ENCODE measurements around the gene CCT4. TPM values are rescaled to one million over a fixed set of nuclear protein-coding genes. Genes with fewer than 3 reads are reported as not detected.
"Not testable (repeated sequence)": the region's sequence is repeated elsewhere in the genome, so short reads cannot be mapped to it uniquely, and the experiment has no call there.

Gene CCT4
- total RNA-seq, 4 donors from 2014 or later: 82.7 to 97.1 (median 90.1) TPM

- 85 to 89% methylated on average over 3 of the region's 3 CpGs for WGBS, 2 donors (ENCODE audit: low coverage in 1 of 2)
Measured at GRCh38 chr2:61878761-61879160, 9.7 kb downstream of the CCT4 start.

GRCh38 chr2:61877571-61878245 is 10.7 kb downstream of the CCT4 start:
- no peak for ATAC-seq
- H3K9me3 ChIP-seq: no peaks in the 10 kb centered on the region
- no peak overlapping the region for H3K27ac ChIP-seq
- H3K4me1 ChIP-seq: no peaks in the 10 kb centered on the region
- peaks cover 19 to 100% of the 10 kb centered on the region in 2 donors for H3K36me3 ChIP-seq
- H3K27me3 ChIP-seq: no peaks in the 10 kb centered on the region
- TF ChIP-seq POLR2A (IDR thresholded peaks at IDR 0.05) (no peak), POLR2AphosphoS5 (IDR thresholded peaks at IDR 0.05) (no peak), CTCF (IDR thresholded peaks at IDR 0.05) (no peak), EP300 (IDR thresholded peaks at IDR 0.05) (no peak)
- WGBS, 2 donors (ENCODE audit: low coverage in 1 of 2): 77 to 94% methylated on average over 3 to 4 of the region's 4 CpGs
- no peak overlapping the region for H3K4me3 ChIP-seq

More at GRCh38 chr2:61878761-61879160, 9.7 kb downstream of the CCT4 start:
- Histone ChIP-seq H3K27ac (no peak overlapping the region), H3K9me3 (no peaks in the 10 kb centered on the region), H3K4me1 (no peaks in the 10 kb centered on the region), H3K36me3 (peaks cover 19 to 100% of the 10 kb centered on the region in 2 donors), H3K27me3 (no peaks in the 10 kb centered on the region), H3K4me3 (no peak overlapping the region)
- no peak for ATAC-seq
- TF ChIP-seq CTCF (IDR thresholded peaks at IDR 0.05): no peak
- TF ChIP-seq POLR2AphosphoS5 (IDR thresholded peaks at IDR 0.05): no peak
- TF ChIP-seq EP300 (IDR thresholded peaks at IDR 0.05): no peak
- no peak for TF ChIP-seq POLR2A (IDR thresholded peaks at IDR 0.05)

DNA sequence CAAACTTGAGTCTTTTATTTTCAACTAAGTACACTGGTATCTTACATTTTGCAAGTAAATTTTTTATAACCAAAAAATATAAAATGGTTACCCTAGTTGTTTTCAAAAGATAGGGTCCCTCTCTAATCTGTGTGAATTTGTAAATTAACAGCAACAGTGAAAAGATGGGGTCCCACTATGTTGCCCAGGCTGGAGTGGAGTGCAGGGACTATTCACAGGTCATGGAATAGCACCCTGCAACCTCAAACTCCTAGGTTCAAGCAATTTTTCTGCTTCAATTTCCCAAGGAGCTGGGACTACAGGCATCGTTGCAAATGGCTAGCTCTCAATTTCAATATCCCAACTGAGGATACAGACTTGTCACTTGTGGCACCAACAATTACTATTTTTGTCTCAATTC is 12.1 kb downstream of the CCT4 start:
- ATAC-seq: no peak
- TF ChIP-seq POLR2A (IDR thresholded peaks at IDR 0.05): no peak
- no peak for TF ChIP-seq POLR2AphosphoS5 (IDR thresholded peaks at IDR 0.05)
- no peak for TF ChIP-seq CTCF (IDR thresholded peaks at IDR 0.05)
- TF ChIP-seq EP300 (IDR thresholded peaks at IDR 0.05): no peak
- no peak overlapping the region for H3K4me3 ChIP-seq
- no peak overlapping the region for H3K27ac ChIP-seq
- H3K36me3 ChIP-seq: peaks cover 23 to 100% of the 10 kb centered on the region in 2 donors
- no peaks in the 10 kb centered on the region for H3K27me3 ChIP-seq
- no peaks in the 10 kb centered on the region for H3K4me1 ChIP-seq
- WGBS, 2 donors (ENCODE audit: low coverage in 1 of 2): 88 to 90% methylated on average over 1 of the region's 1 CpG
- no peaks in the 10 kb centered on the region for H3K9me3 ChIP-seq

DNA sequence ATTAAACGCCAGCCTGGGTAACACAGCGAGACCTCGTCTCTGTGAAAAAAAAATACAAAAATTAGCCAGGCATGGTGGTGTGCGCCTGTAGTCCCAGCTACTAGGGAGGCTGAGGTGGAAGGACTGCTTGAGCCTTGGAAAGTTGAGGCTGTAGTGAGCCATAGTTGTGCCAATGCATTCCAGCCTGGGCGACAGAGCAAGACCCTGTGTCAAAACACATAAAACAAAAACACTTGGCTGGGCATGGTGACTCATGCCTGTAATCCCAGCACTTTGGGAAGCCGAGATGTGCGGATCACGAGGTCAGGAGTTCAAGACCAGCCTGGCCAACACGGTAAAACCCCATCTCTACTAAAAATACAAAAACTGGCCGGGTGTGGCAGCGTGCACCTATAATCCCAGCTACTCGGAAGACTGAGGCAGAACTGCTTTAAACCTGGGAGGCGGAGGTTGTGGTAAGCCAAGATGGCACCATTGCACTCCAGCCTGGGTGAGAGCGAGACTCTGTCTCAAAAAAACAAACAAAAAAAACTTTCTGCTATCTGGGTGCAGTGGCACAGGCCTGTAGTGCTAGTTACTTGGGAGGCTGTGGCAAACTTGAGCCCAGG is 21.9 kb downstream of the CCT4 start:
- peaks cover 0 to 75% of the 10 kb centered on the region in 2 donors for H3K36me3 ChIP-seq
- H3K9me3 ChIP-seq, H3K4me1 ChIP-seq, H3K27ac ChIP-seq, H3K4me3 ChIP-seq, ATAC-seq, H3K27me3 ChIP-seq: not testable (repeated sequence)
- 92 to 96% methylated on average over 4 to 5 of the region's 14 CpGs for WGBS, 2 donors (ENCODE audit: low coverage in 1 of 2)

- Histone ChIP-seq H3K27me3 (no peaks in the 10 kb centered on the region), H3K36me3 (peaks cover 0 to 30% of the 10 kb centered on the region in 2 donors), H3K4me3 (no peak overlapping the region), H3K27ac (no peak overlapping the region), H3K4me1 (no peaks in the 10 kb centered on the region), H3K9me3 (no peaks in the 10 kb centered on the region)
- TF ChIP-seq EP300 (IDR thresholded peaks at IDR 0.05): no peak
- 87 to 94% methylated on average over 3 to 5 of the region's 5 CpGs for WGBS, 2 donors (ENCODE audit: low coverage in 1 of 2)
- no peak for ATAC-seq
Measured at GRCh38 chr2:61862085-61862484, 26.4 kb downstream of the CCT4 start.

- H3K27me3 ChIP-seq: no peaks in the 10 kb centered on the region
- 60 to 72% methylated on average over 3 of the region's 3 CpGs for WGBS, 2 donors (ENCODE audit: low coverage in 1 of 2)
- no peak overlapping the region for H3K4me3 ChIP-seq
- no peaks in the 10 kb centered on the region for H3K36me3 ChIP-seq
- no peak overlapping the region for H3K27ac ChIP-seq
- peaks cover 0 to 17% (median 3%) of the 10 kb centered on the region in 3 donors for H3K4me1 ChIP-seq
- H3K9me3 ChIP-seq: no peaks in the 10 kb centered on the region
- ATAC-seq: no peak
- TF ChIP-seq POLR2AphosphoS5 (IDR thresholded peaks at IDR 0.05) (no peak), EP300 (IDR thresholded peaks at IDR 0.05) (no peak), POLR2A (IDR thresholded peaks at IDR 0.05) (no peak), CTCF (IDR thresholded peaks at IDR 0.05) (no peak)
Measured at GRCh38 chr2:61857224-61857623, 31.2 kb downstream of the CCT4 start.

All from gastroesophageal sphincter (tissue), 4 donors.